Neural progenitor cell (in vitro differentiated cells): ENCODE data around the gene TEX9. TPM values are rescaled to one million over a fixed set of nuclear protein-coding genes. Genes with fewer than 3 reads are reported as not detected.
A peak's percentile ranks its signal among the peaks of the same experiment; 100 is the strongest.
"Not testable (repeated sequence)": the region's sequence is repeated elsewhere in the genome, so short reads cannot be mapped to it uniquely, and the experiment has no call there.

ENCODE experiments used
- DNase-seq: peaks from one replicate; pipeline ENCODE4 v3.0.0-alpha.2; 2016; ENCODE audit warnings: low spot score
- H2AFZ ChIP-seq: fragments of 200-600 bp; sonication (generic); replicated peaks from 2 replicates; pipeline ENCODE4 v1.6.1; 2016; ENCODE audit warnings: antibody characterized with exemption
- H3F3A ChIP-seq: fragments of 200-600 bp; sonication (generic); 2 replicates; pipeline ENCODE4 v1.6.1; 2016; ENCODE audit warnings: antibody characterized with exemption, low read depth
- H3K27ac ChIP-seq: fragments of 200-600 bp; sonication (generic); 2 replicates; pipeline ENCODE4 v1.5.1; 2016; ENCODE audit warnings: mild to moderate bottlenecking
- H3K27me3 ChIP-seq: fragments of 200-600 bp; sonication (generic); 2 replicates; pipeline ENCODE4 v1.6.1; 2016; ENCODE audit warnings: mild to moderate bottlenecking, moderate library complexity
- H3K36me3 ChIP-seq: fragments of 200-600 bp; sonication (generic); 2 replicates; pipeline ENCODE4 v1.5.1; 2016
- H3K4me1 ChIP-seq: fragments of 200-600 bp; sonication (generic); 2 replicates; pipeline ENCODE4 v1.6.1; 2016; ENCODE audit warnings: mixed run types
- H3K4me2 ChIP-seq: fragments of 200-600 bp; sonication (generic); 2 replicates; pipeline ENCODE4 v1.6.1; 2016
- H3K4me3 ChIP-seq: fragments of 200-600 bp; sonication (generic); 2 replicates; pipeline ENCODE4 v1.5.1; 2016
- H3K79me2 ChIP-seq: fragments of 200-600 bp; sonication (generic); 2 replicates; pipeline ENCODE4 v1.6.1; 2016; ENCODE audit warnings: low read depth
- H3K9ac ChIP-seq: fragments of 200-600 bp; sonication (generic); 2 replicates; pipeline ENCODE4 v1.6.1; 2016
- H3K9me3 ChIP-seq: fragments of 200-600 bp; sonication (generic); 2 replicates; pipeline ENCODE4 v1.5.1; 2016; ENCODE audit warnings: low read depth
- H4K20me1 ChIP-seq: fragments of 200-600 bp; sonication (generic); 2 replicates; pipeline ENCODE4 v1.6.1; 2016; ENCODE audit warnings: low read depth
- H3K27ac Mint-ChIP-seq: 3 replicates; pipeline ENCODE4 v1.8.0; 2021; ENCODE audit warnings: mixed read lengths
- H3K27me3 Mint-ChIP-seq: 2 replicates; pipeline ENCODE4 v1.8.0; 2022; ENCODE audit warnings: low read depth, mild to moderate bottlenecking, inconsistent platforms, moderate library complexity, mixed read lengths; ENCODE audit not compliant: insufficient read depth
- H3K36me3 Mint-ChIP-seq: 3 replicates; pipeline ENCODE4 v1.8.0; 2021; ENCODE audit warnings: mixed read lengths
- H3K4me1 Mint-ChIP-seq: 3 replicates; pipeline ENCODE4 v1.8.0; 2021; ENCODE audit warnings: mixed read lengths
- H3K4me3 Mint-ChIP-seq: 3 replicates; pipeline ENCODE4 v1.8.0; 2021; ENCODE audit warnings: mild to moderate bottlenecking, moderate library complexity, mixed read lengths
- H3K9me3 Mint-ChIP-seq: 3 replicates; pipeline ENCODE4 v1.8.0; 2020; ENCODE audit warnings: mixed read lengths
- EZH2 ChIP-seq: fragments of 200-600 bp; sonication (generic); IDR thresholded peaks from 2 replicates; pipeline ENCODE4 v1.6.1; 2017; ENCODE audit warnings: antibody characterized with exemption, mild to moderate bottlenecking, moderate library complexity
- EZH2phosphoT487 ChIP-seq: fragments of 200-600 bp; sonication (generic); IDR thresholded peaks from 2 replicates; pipeline ENCODE4 v1.6.1; 2017; ENCODE audit warnings: antibody characterized with exemption
- total RNA-seq: library from RNA; depleted of rRNA; stranded (reverse); fragments of >200 nt; gene quantifications from 2 replicates; pipeline ENCODE4 v1.2.3, GENCODE V29; 2015; ENCODE audit warnings: low replicate concordance
- TF ChIP-seq, protein P1 (sequence below): fragments of 200-600 bp; sonication (generic); IDR thresholded peaks from 2 replicates; pipeline ENCODE4 v1.5.1; 2017; ENCODE audit warnings: antibody characterized with exemption, mild to moderate bottlenecking

TEX9 gene
- 8.1 and 8.3 TPM in 2 replicates for total RNA-seq

DNA sequence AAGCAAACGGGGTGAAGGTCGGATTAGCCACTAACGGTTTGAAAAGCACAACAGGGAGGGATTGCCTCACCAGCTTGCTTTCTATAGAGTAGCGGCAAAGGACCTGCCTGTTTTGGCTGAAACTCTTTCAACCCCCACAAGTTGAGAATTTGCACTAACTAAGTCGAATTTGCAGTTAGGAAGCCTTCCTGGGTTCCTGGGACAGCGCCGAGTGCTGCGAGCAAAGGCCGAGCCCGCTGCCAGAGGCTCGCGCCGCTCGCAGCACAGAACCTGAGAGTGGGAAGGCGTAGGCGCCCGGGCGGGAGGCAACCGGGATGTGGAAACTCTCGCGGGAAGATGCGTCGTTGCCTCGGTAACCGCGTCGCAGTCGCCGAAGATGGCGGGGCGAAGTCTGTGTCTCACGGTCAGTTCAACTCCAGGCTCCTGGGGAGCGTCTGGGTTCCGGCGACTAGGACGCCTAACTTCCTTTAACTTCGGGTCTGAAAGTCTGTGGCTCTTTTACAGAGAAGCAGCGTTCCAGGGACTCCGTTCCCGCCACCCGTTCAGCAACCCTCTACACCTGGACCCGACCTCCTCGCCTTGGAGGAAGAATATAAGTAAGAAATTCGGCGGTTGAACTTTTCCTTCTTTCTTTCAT lies at the start of gene TEX9:
TSS of gene TEX9 (plus strand) at position 352 of the 637 bp plus-strand sequence. CDS start at position 377, 25 bp downstream.
- H3K4me3 ChIP-seq, result peak within 1 kb of the TSS; percentile 81
- no peak within 1 kb of the TSS for H3K9ac ChIP-seq
- H4K20me1 ChIP-seq, result no peaks in the 10 kb centered on the region
- Mint-ChIP-seq H3K36me3 (no peaks in the 10 kb centered on the region), H3K4me3 (peak within 1 kb of the TSS; percentile 94), H3K4me1 (peaks cover 13% of the 10 kb centered on the region), H3K27me3 (no peaks in the 10 kb centered on the region), H3K27ac (peak within 1 kb of the TSS; percentile 86), H3K9me3 (peaks cover 13% of the 10 kb centered on the region)
- H3K4me1 ChIP-seq, result peaks cover 11% of the 10 kb centered on the region
- TF ChIP-seq, protein P1, sequence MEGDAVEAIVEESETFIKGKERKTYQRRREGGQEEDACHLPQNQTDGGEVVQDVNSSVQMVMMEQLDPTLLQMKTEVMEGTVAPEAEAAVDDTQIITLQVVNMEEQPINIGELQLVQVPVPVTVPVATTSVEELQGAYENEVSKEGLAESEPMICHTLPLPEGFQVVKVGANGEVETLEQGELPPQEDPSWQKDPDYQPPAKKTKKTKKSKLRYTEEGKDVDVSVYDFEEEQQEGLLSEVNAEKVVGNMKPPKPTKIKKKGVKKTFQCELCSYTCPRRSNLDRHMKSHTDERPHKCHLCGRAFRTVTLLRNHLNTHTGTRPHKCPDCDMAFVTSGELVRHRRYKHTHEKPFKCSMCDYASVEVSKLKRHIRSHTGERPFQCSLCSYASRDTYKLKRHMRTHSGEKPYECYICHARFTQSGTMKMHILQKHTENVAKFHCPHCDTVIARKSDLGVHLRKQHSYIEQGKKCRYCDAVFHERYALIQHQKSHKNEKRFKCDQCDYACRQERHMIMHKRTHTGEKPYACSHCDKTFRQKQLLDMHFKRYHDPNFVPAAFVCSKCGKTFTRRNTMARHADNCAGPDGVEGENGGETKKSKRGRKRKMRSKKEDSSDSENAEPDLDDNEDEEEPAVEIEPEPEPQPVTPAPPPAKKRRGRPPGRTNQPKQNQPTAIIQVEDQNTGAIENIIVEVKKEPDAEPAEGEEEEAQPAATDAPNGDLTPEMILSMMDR, result no peak
- no peak for TF ChIP-seq EZH2phosphoT487
- peak; percentile 93 for DNase-seq
- no peaks in the 10 kb centered on the region for H3K9me3 ChIP-seq
- H2AFZ ChIP-seq, result peak within 1 kb of the TSS; percentile 98
- H3K4me2 ChIP-seq, result peak within 1 kb of the TSS; percentile 93
- no peaks in the 10 kb centered on the region for H3K36me3 ChIP-seq
- H3K27me3 ChIP-seq, result peaks cover 15% of the 10 kb centered on the region
- H3K79me2 ChIP-seq, result no peaks in the 10 kb centered on the region
- peaks cover 22% of the 10 kb centered on the region for H3F3A ChIP-seq
- H3K27ac ChIP-seq, result no peak within 1 kb of the TSS

DNA sequence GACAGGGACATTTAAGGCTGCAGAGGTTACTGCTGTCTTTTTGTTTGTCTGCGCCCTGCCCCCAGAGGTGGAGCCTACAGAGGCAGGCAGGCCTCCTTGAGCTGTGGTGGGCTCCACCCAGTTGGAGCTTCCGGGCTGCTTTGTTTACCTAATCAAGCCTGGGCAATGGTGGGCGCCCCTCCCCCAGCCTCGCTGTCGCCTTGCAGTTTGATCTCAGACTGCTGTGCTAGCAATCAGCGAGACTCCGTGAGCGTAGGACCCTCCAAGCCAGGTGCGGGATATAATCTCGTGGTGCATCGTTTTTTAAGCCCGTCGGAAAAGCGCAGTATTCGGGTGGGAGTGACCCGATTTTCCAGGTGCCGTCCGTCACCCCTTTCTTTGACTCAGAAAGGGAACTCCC lies 48.7 kb upstream of the TEX9 start:
- not testable (repeated sequence) for H3F3A ChIP-seq, DNase-seq, H3K9me3 Mint-ChIP-seq, H3K36me3 ChIP-seq, H3K79me2 ChIP-seq, H3K4me2 ChIP-seq, H3K27ac Mint-ChIP-seq, H3K27ac ChIP-seq, H3K4me1 Mint-ChIP-seq, H3K36me3 Mint-ChIP-seq, H3K9ac ChIP-seq, H3K4me1 ChIP-seq, H3K4me3 ChIP-seq, H3K4me3 Mint-ChIP-seq, H4K20me1 ChIP-seq, H3K9me3 ChIP-seq, H3K27me3 ChIP-seq, H3K27me3 Mint-ChIP-seq, H2AFZ ChIP-seq

DNA sequence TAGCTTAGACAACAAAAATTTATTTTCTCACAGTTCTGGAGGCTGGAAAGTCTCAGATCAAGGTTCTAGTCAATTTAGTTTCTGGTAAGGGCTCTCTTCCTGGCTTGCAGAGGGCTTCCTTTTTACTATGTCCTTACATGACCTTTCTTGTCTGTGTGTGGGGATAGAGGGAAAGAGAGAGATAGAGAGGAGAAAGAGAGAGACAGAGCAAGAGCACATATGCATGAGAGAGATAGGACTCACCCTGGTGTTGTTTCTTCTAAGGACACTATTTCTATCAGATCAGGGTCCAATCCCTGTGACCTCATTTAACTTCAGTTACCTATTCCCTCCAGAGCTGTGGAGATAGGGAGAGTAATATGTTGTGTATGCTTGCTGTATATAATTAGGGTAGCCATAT lies 44.9 kb upstream of the TEX9 start:
- no peak for TF ChIP-seq EZH2phosphoT487
- no peak for TF ChIP-seq EZH2
- TF ChIP-seq, protein P1, result no peak

GRCh38 chr15:56320861-56321260 lies 44.4 kb upstream of the TEX9 start:
- H2AFZ ChIP-seq, result no peak overlapping the region
- H3K36me3 Mint-ChIP-seq, result no peaks in the 10 kb centered on the region
- TF ChIP-seq, protein P1, result no peak
- TF ChIP-seq EZH2phosphoT487 (no peak), EZH2 (no peak)

More for the DNA sequence above, 44.9 kb upstream of the TEX9 start:
- Histone ChIP-seq H3K9ac (no peak overlapping the region), H4K20me1 (no peaks in the 10 kb centered on the region), H3K36me3 (no peaks in the 10 kb centered on the region), H2AFZ (no peak overlapping the region), H3K27me3 (no peaks in the 10 kb centered on the region), H3F3A (no peaks in the 10 kb centered on the region), H3K4me2 (no peak overlapping the region), H3K79me2 (no peaks in the 10 kb centered on the region), H3K9me3 (peaks cover 5% of the 10 kb centered on the region), H3K4me1 (no peaks in the 10 kb centered on the region), H3K4me3 (no peak overlapping the region), H3K27ac (no peak overlapping the region)
- Mint-ChIP-seq H3K27me3 (no peaks in the 10 kb centered on the region), H3K9me3 (no peaks in the 10 kb centered on the region), H3K36me3 (no peaks in the 10 kb centered on the region), H3K4me1 (no peaks in the 10 kb centered on the region), H3K4me3 (no peak overlapping the region), H3K27ac (no peak overlapping the region)
- no peak for DNase-seq

More at GRCh38 chr15:56320861-56321260, 44.4 kb upstream of the TEX9 start:
- Mint-ChIP-seq H3K9me3 (no peaks in the 10 kb centered on the region), H3K4me1 (no peaks in the 10 kb centered on the region), H3K27me3 (no peaks in the 10 kb centered on the region), H3K27ac (no peak overlapping the region), H3K4me3 (no peak overlapping the region)
- Histone ChIP-seq H3K4me1 (no peaks in the 10 kb centered on the region), H3K9ac (no peak overlapping the region), H3K27me3 (no peaks in the 10 kb centered on the region), H3K36me3 (no peaks in the 10 kb centered on the region), H3F3A (no peaks in the 10 kb centered on the region), H3K27ac (no peak overlapping the region), H3K4me3 (no peak overlapping the region), H3K4me2 (no peak overlapping the region), H3K9me3 (peaks cover 5% of the 10 kb centered on the region), H3K79me2 (no peaks in the 10 kb centered on the region), H4K20me1 (no peaks in the 10 kb centered on the region)
- DNase-seq, result no peak
